LNCaP clone FGC (cell line): ENCODE data around the gene PPP4R3A.

Source experiments
- DNase-seq: peaks from one replicate; pipeline ENCODE4 v3.0.0-alpha.2; 2011; ENCODE audit warnings: low read depth
- H3K4me3 ChIP-seq: 2 replicates; pipeline ENCODE4 v1.5.1; 2011; ENCODE audit warnings: mild to moderate bottlenecking, low read depth, low read length, control low read depth
- CTCF ChIP-seq: IDR thresholded peaks from 2 replicates; pipeline ENCODE4 v1.5.1; 2012; ENCODE audit warnings: mild to moderate bottlenecking; ENCODE audit not compliant: control insufficient read depth, insufficient read depth; ENCODE audit errors: extremely low read depth

Gene PPP4R3A

GRCh38 chr14:91416744-91417119, 93.4 kb downstream of the PPP4R3A start:
- no peak for TF ChIP-seq CTCF
- peak overlapping the region; percentile 84 for H3K4me3 ChIP-seq
- DNase-seq: no peak

GRCh38 chr14:91415794-91416743, 94.0 kb downstream of the PPP4R3A start:
- no peak for DNase-seq
- TF ChIP-seq CTCF: no peak
- peak overlapping the region; percentile 84 for H3K4me3 ChIP-seq

GRCh38 chr14:91414475-91414833, 95.7 kb downstream of the PPP4R3A start:
- no peak for DNase-seq
- TF ChIP-seq CTCF: no peak
- no peak overlapping the region for H3K4me3 ChIP-seq

GRCh38 chr14:91413547-91414474, 96.3 kb downstream of the PPP4R3A start:
- peak; percentile 66 for DNase-seq
- no peak for TF ChIP-seq CTCF
- no peak overlapping the region for H3K4me3 ChIP-seq

- no peak overlapping the region for H3K4me3 ChIP-seq
- no peak for TF ChIP-seq CTCF
- peak; percentile 58 for DNase-seq
Measured at GRCh38 chr14:91412939-91413338, 97.2 kb downstream of the PPP4R3A start.

- no peak for DNase-seq
- TF ChIP-seq CTCF: no peak
- no peak overlapping the region for H3K4me3 ChIP-seq
Measured at GRCh38 chr14:91410771-91411536, 99.2 kb downstream of the PPP4R3A start.
